H9 (cell line): ENCODE data around the gene LBH. TPM values are rescaled to one million over a fixed set of nuclear protein-coding genes. Genes with fewer than 3 reads are reported as not detected.

Experiments
- DNase-seq: peaks from one replicate; pipeline ENCODE4 v3.0.0-alpha.2; 2017
- H2AFZ ChIP-seq: one replicate; pipeline ENCODE4 v1.6.1; 2013; ENCODE audit warnings: mild to moderate bottlenecking, low read length, control low read depth, moderate library complexity
- H2AK5ac ChIP-seq: 2 replicates; pipeline ENCODE4 v1.6.1; 2013; ENCODE audit warnings: low read length, control low read depth, mixed read lengths; ENCODE audit not compliant: insufficient read length
- H2BK120ac ChIP-seq: one replicate; pipeline ENCODE4 v1.6.1; 2013; ENCODE audit warnings: low read depth, mild to moderate bottlenecking, low read length, control low read depth, inconsistent platforms; ENCODE audit not compliant: poor library complexity, severe bottlenecking
- H2BK12ac ChIP-seq: 2 replicates; pipeline ENCODE4 v1.6.1; 2013; ENCODE audit warnings: low read length, control low read depth, mixed read lengths, low read depth; ENCODE audit not compliant: insufficient read length
- H2BK15ac ChIP-seq: 2 replicates; pipeline ENCODE4 v1.6.1; 2013; ENCODE audit warnings: low read depth, low read length, control low read depth
- H2BK20ac ChIP-seq: one replicate; pipeline ENCODE4 v1.6.1; 2013; ENCODE audit warnings: low read depth, mild to moderate bottlenecking, low read length, control low read depth, inconsistent platforms; ENCODE audit not compliant: poor library complexity, severe bottlenecking
- H2BK5ac ChIP-seq: 2 replicates; pipeline ENCODE4 v1.6.1; 2013; ENCODE audit warnings: low read length, control low read depth, mixed read lengths; ENCODE audit not compliant: insufficient read length
- H3K14ac ChIP-seq: 2 replicates; pipeline ENCODE4 v1.6.1; 2013; ENCODE audit warnings: low read length, control low read depth; ENCODE audit not compliant: insufficient read depth
- H3K18ac ChIP-seq: 2 replicates; pipeline ENCODE4 v1.6.1; 2013; ENCODE audit warnings: low read depth, mild to moderate bottlenecking, mixed read lengths, low read length, control low read depth; ENCODE audit not compliant: insufficient read length
- H3K23ac ChIP-seq: 2 replicates; pipeline ENCODE4 v1.6.1; 2013; ENCODE audit warnings: low read length, control low read depth, mixed read lengths, low read depth; ENCODE audit not compliant: insufficient read length
- H3K23me2 ChIP-seq: 2 replicates; pipeline ENCODE4 v1.6.1; 2013; ENCODE audit warnings: low read depth, mild to moderate bottlenecking, mixed read lengths, low read length, control low read depth; ENCODE audit not compliant: insufficient read length, poor library complexity, severe bottlenecking
- H3K27ac ChIP-seq: 2 replicates; pipeline ENCODE4 v1.5.1; 2013; ENCODE audit warnings: low read length, control low read depth, mixed read lengths, low read depth; ENCODE audit not compliant: insufficient read length
- H3K27me3 ChIP-seq: 2 replicates; pipeline ENCODE4 v1.6.1; 2013; ENCODE audit warnings: low read length, control low read depth, inconsistent platforms; ENCODE audit not compliant: insufficient read depth
- H3K4ac ChIP-seq: 2 replicates; pipeline ENCODE4 v1.6.1; 2013; ENCODE audit warnings: low read depth, mild to moderate bottlenecking, control low read depth, inconsistent platforms, low read length, moderate library complexity
- H3K4me1 ChIP-seq: 2 replicates; pipeline ENCODE4 v1.6.1; 2013; ENCODE audit warnings: low read length, control low read depth, inconsistent platforms; ENCODE audit not compliant: insufficient read depth
- H3K4me2 ChIP-seq: 2 replicates; pipeline ENCODE4 v1.6.1; 2013; ENCODE audit warnings: low read length, control low read depth, mixed read lengths; ENCODE audit not compliant: insufficient read length, insufficient read depth
- H3K56ac ChIP-seq: 2 replicates; pipeline ENCODE4 v1.6.1; 2013; ENCODE audit warnings: low read depth, mild to moderate bottlenecking, mixed read lengths, low read length, control low read depth; ENCODE audit not compliant: insufficient read length
- H3K79me1 ChIP-seq: 2 replicates; pipeline ENCODE4 v1.6.1; 2013; ENCODE audit warnings: low read depth, mild to moderate bottlenecking, moderate library complexity, low read length, control low read depth, inconsistent platforms; ENCODE audit not compliant: insufficient read depth, poor library complexity, severe bottlenecking
- H3K79me2 ChIP-seq: 2 replicates; pipeline ENCODE4 v1.6.1; 2013; ENCODE audit warnings: low read length, control low read depth, inconsistent platforms; ENCODE audit not compliant: insufficient read depth
- H3K9ac ChIP-seq: 2 replicates; pipeline ENCODE4 v1.6.1; 2013; ENCODE audit warnings: low read length, control low read depth, mixed read lengths; ENCODE audit not compliant: insufficient read length; ENCODE audit errors: extremely low read depth
- H3K9me3 ChIP-seq: one replicate; pipeline ENCODE4 v1.6.1; 2013; ENCODE audit warnings: low read depth, low read length, inconsistent platforms; ENCODE audit not compliant: control insufficient read depth
- H3T11ph ChIP-seq: one replicate; pipeline ENCODE4 v1.6.1; 2013; ENCODE audit warnings: mild to moderate bottlenecking, low read length, control low read depth, inconsistent platforms
- H4K20me1 ChIP-seq: one replicate; pipeline ENCODE4 v1.6.1; 2013; ENCODE audit not compliant: control insufficient read depth, insufficient read length, insufficient read depth
- H4K5ac ChIP-seq: 2 replicates; pipeline ENCODE4 v1.6.1; 2013; ENCODE audit warnings: low read depth, mild to moderate bottlenecking, mixed read lengths, low read length, control low read depth; ENCODE audit not compliant: insufficient read length
- H4K8ac ChIP-seq: replicated peaks from 2 replicates; pipeline ENCODE4 v1.6.1; 2013; ENCODE audit warnings: low read length, control low read depth, mixed read lengths, low read depth; ENCODE audit not compliant: insufficient read length
- H4K91ac ChIP-seq: 2 replicates; pipeline ENCODE4 v1.6.1; 2013; ENCODE audit warnings: low read depth, mild to moderate bottlenecking, moderate library complexity, mixed read lengths, low read length, control low read depth; ENCODE audit not compliant: insufficient read length
- H3K27ac Mint-ChIP-seq, 3 experiments: 2 replicates in 2 of 3; 3 replicates in 1 of 3; pipeline ENCODE4 v1.8.0; 2020 to 2021; ENCODE audit warnings: mixed read lengths in 3 of 3, mild to moderate bottlenecking in 1 of 3, moderate library complexity in 1 of 3
- H3K27me3 Mint-ChIP-seq: 2 replicates; pipeline ENCODE4 v1.8.0; 2021; ENCODE audit warnings: low read depth, mild to moderate bottlenecking, moderate library complexity, mixed read lengths
- H3K36me3 Mint-ChIP-seq, 3 experiments: 2 replicates in 2 of 3; 3 replicates in 1 of 3; pipeline ENCODE4 v1.8.0; 2020 to 2021; ENCODE audit warnings: low read depth in 3 of 3, mixed read lengths in 3 of 3; ENCODE audit not compliant: insufficient read depth in 1 of 3
- H3K4me1 Mint-ChIP-seq, 2 experiments: 2 replicates each; pipeline ENCODE4 v1.8.0; 2020; ENCODE audit warnings: mixed read lengths in 2 of 2
- H3K4me3 Mint-ChIP-seq, 2 experiments: 2 replicates in 1 of 2; 3 replicates in 1 of 2; pipeline ENCODE4 v1.8.0; 2020 to 2021; ENCODE audit warnings: mild to moderate bottlenecking in 2 of 2, mixed read lengths in 2 of 2, moderate library complexity in 1 of 2
- H3K9me3 Mint-ChIP-seq, 2 experiments: 2 replicates in 1 of 2; 3 replicates in 1 of 2; pipeline ENCODE4 v1.8.0; 2020; ENCODE audit warnings: mild to moderate bottlenecking in 2 of 2, mixed read lengths in 2 of 2, moderate library complexity in 1 of 2
- WGBS: extraction: QIAGEN DNeasy Blood & Tissue Kit; methylation state at CpG from one replicate; pipeline ENCODE4 v1.1.7; 2013; ENCODE audit warnings: missing lambda C conversion rate, low lambda C conversion rate, mixed read lengths; ENCODE audit not compliant: insufficient read length; ENCODE audit errors: extremely low coverage; 5-methylcytosine and 5-hydroxymethylcytosine counted together
- total RNA-seq: library from RNA; stranded (reverse); gene quantifications from 2 replicates; pipeline ENCODE4 v1.2.1, GENCODE V29; 2021
- TF ChIP-seq, protein P1 (sequence below): fragments of 200-600 bp; sonication (generic); conservative IDR thresholded peaks from 3 replicates; pipeline ENCODE4 v1.8.0; 2021; ENCODE audit warnings: antibody characterized with exemption, mild to moderate bottlenecking

The LBH gene
- total RNA-seq, 1 experiment from 2014 or later: 53.0 TPM

DNA sequence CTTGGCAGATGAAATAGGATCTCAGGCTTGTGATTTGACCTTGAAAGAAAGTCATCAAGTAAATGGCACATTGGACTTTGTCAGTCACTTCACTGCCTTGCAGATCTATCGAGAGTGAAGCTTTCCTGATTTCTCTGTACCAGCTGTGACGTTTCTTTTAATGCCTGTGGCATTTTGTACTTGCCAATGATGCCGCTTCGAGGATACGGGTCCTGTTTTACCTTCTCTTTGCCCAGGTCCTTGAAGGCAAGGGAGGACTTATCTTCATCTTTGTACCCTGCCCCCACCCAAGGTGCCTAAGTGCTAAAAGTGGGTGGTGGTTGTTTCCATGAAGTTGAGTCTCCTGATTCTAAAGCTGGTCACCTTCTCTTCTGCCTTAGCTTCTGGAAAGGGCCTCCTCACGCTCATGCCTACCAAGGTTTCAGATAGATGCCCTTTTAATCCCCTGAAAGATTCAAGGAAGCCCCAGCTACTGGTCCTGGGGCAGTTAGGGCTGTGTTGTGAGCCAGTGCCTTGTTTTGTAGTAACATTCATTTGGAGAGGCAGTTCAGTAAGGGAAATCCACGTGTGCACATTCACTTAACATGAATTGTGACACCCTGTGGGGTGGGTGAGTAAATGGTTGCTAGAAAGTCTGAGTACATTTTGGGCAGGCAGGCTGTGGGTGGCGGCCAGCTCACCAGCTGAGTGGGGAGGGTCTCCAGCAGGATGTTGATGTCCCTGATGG is 6.1 kb downstream of the LBH start:
- no CpG with 5 or more reads among the region's 8 CpGs for WGBS
- H3K79me1 ChIP-seq: no peaks in the 10 kb centered on the region
- H3T11ph ChIP-seq: no peak overlapping the region
- H3K27ac Mint-ChIP-seq: no peak overlapping the region
- H3K9me3 Mint-ChIP-seq: no peaks in the 10 kb centered on the region
- H3K4me3 Mint-ChIP-seq: no peak overlapping the region
- H3K56ac ChIP-seq: no peak overlapping the region
- no peaks in the 10 kb centered on the region for H3K9me3 ChIP-seq
- no peak overlapping the region for H2BK12ac ChIP-seq
- no peaks in the 10 kb centered on the region; the same call in 1 of the 2 replicates for H3K27me3 ChIP-seq
- peaks cover 9 to 64% (median 12%) of the 10 kb centered on the region in 3 experiments; a peak in 6 of 7 replicates for H3K36me3 Mint-ChIP-seq
- no peak overlapping the region for H3K18ac ChIP-seq
- no peak overlapping the region for H4K8ac ChIP-seq
- H3K23ac ChIP-seq: no peak overlapping the region
- H2BK5ac ChIP-seq: no peak overlapping the region
- no peak overlapping the region for H2BK15ac ChIP-seq
- H2BK120ac ChIP-seq: no peak overlapping the region
- no peak overlapping the region for H3K9ac ChIP-seq
- H2AK5ac ChIP-seq: no peak overlapping the region
- peaks cover 3% of the 10 kb centered on the region; the same call in 1 of the 2 replicates for H3K4me1 ChIP-seq
- H3K4me1 Mint-ChIP-seq: peaks cover 25 to 36% of the 10 kb centered on the region in 2 experiments
- H2AFZ ChIP-seq: no peak overlapping the region
- TF ChIP-seq, protein P1, sequence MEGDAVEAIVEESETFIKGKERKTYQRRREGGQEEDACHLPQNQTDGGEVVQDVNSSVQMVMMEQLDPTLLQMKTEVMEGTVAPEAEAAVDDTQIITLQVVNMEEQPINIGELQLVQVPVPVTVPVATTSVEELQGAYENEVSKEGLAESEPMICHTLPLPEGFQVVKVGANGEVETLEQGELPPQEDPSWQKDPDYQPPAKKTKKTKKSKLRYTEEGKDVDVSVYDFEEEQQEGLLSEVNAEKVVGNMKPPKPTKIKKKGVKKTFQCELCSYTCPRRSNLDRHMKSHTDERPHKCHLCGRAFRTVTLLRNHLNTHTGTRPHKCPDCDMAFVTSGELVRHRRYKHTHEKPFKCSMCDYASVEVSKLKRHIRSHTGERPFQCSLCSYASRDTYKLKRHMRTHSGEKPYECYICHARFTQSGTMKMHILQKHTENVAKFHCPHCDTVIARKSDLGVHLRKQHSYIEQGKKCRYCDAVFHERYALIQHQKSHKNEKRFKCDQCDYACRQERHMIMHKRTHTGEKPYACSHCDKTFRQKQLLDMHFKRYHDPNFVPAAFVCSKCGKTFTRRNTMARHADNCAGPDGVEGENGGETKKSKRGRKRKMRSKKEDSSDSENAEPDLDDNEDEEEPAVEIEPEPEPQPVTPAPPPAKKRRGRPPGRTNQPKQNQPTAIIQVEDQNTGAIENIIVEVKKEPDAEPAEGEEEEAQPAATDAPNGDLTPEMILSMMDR: no peak
- no peak overlapping the region for H2BK20ac ChIP-seq
- no peak overlapping the region for H4K5ac ChIP-seq
- no peak overlapping the region for H3K14ac ChIP-seq
- DNase-seq: peak; percentile 17
- no peaks in the 10 kb centered on the region for H4K20me1 ChIP-seq
- peaks cover 5% of the 10 kb centered on the region for H3K23me2 ChIP-seq
- peaks cover 4% of the 10 kb centered on the region; the same call in 1 of the 2 replicates for H3K27me3 Mint-ChIP-seq
- no peak overlapping the region for H4K91ac ChIP-seq
- H3K79me2 ChIP-seq: no peaks in the 10 kb centered on the region
- H3K4ac ChIP-seq: no peak overlapping the region
- no peak overlapping the region for H3K27ac ChIP-seq
- no peak overlapping the region for H3K4me2 ChIP-seq
